Esophagus squamous epithelium (tissue), 5 donors: Measurements from ENCODE around the gene NANOGP8. TPM values are rescaled to one million over a fixed set of nuclear protein-coding genes. Genes with fewer than 3 reads are reported as not detected.
"Not testable (repeated sequence)": the region's sequence is repeated elsewhere in the genome, so short reads cannot be mapped to it uniquely, and the experiment has no call there.

Experiments used
- DNase-seq: peaks from one replicate; lab custom pipeline; 2025; lab: John Stamatoyannopoulos, UW
- H3K27ac ChIP-seq, 4 donors: fragments of 200-600 bp; sonication (generic); one replicate each; pipeline ENCODE4 v1.5.1; 2016 to 2019; ENCODE audit warnings: mild to moderate bottlenecking in 1 of 4
- H3K27me3 ChIP-seq, 4 donors: fragments of 200-600 bp; sonication (generic); 1 replicate in 3 of 4; 2 replicates in 1 of 4; pipeline versions ENCODE4 v1.5.1 to v1.6.0; 2017 to 2021; ENCODE audit warnings: antibody characterized with exemption in 1 of 4
- H3K36me3 ChIP-seq, 3 donors: fragments of 200-600 bp; sonication (generic); one replicate each; pipeline ENCODE4 v1.5.1; 2016 to 2019
- H3K4me1 ChIP-seq, 3 donors: fragments of 200-600 bp; sonication (generic); one replicate each; pipeline ENCODE4 v1.5.1; 2017 to 2019
- H3K4me3 ChIP-seq, 4 donors: fragments of 200-600 bp; sonication (generic); 1 replicate in 3 of 4; 2 replicates in 1 of 4; pipeline ENCODE4 v1.5.1; 2016 to 2019; ENCODE audit warnings: mild to moderate bottlenecking in 2 of 4, moderate library complexity in 1 of 4
- H3K9me3 ChIP-seq, 3 donors: fragments of 200-600 bp; sonication (generic); one replicate each; pipeline ENCODE4 v1.5.1; 2016 to 2019
- POLR2A ChIP-seq, 4 donors: fragments of 450-650 bp; IDR thresholded peaks; one replicate each; pipeline ENCODE4 v1.6.1; 2017; ENCODE audit warnings: antibody characterized with exemption in 4 of 4, mild to moderate bottlenecking in 4 of 4, moderate library complexity in 3 of 4
- WGBS, 2 donors: methylation state at CpG; one replicate each; pipeline ENCODE4 v1.1.5; 2018; 5-methylcytosine and 5-hydroxymethylcytosine counted together
- intact Hi-C: fragments of 100-400 bp; cut with DNase I; formaldehyde crosslinking; loops from one replicate; pipeline ENCODE4 v1.15.0; 2022
- total RNA-seq, 4 donors: library from RNA; depleted of rRNA; stranded (reverse); fragments of >200 nt; gene quantifications; one replicate each; pipeline ENCODE4 v1.1.0, GENCODE V29; 2016
- TF ChIP-seq, protein P1 (sequence below), 6 experiments: fragments of 450-650 bp in 4 of 6; fragments of 200-600 bp in 2 of 6; sonication (generic) in 2 of 6; IDR thresholded peaks; one replicate each; pipeline ENCODE4 v1.5.1; 2016 to 2019; ENCODE audit warnings: antibody characterized with exemption in 6 of 6, mild to moderate bottlenecking in 4 of 6, moderate library complexity in 4 of 6
- donor health status: DM: yes; HTN: yes; CAD: no.

Gene NANOGP8
- total RNA-seq, 4 donors from 2014 or later = 0.95 to 1.6 TPM; not detected in 2

DNA sequence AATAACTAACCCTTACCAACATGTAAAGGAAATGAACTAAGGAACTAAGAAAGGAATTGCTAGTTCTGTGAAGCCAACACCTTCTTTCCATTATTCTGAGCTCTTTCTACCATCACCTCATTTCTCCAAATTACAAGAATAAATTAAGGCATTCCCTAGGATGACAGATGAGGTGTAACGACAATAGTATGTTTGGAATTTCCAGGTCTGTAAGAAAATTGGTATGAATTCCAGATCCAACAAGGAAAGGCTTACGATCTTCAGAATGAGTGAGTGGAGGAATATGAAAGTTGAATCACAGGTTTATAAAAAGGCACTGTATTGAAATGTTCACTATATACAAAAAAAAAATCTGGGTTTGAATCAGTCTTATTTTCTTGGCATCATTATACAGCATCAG, 4.5 kb upstream of the NANOGP8 start:
- Histone ChIP-seq H3K9me3 (no peaks in the 10 kb centered on the region), H3K4me1 (no peaks in the 10 kb centered on the region), H3K27ac (no peak overlapping the region), H3K36me3 (no peaks in the 10 kb centered on the region), H3K27me3 (no peaks in the 10 kb centered on the region), H3K4me3 (no peak overlapping the region)
- DNase-seq = no peak
- TF ChIP-seq, protein P1, sequence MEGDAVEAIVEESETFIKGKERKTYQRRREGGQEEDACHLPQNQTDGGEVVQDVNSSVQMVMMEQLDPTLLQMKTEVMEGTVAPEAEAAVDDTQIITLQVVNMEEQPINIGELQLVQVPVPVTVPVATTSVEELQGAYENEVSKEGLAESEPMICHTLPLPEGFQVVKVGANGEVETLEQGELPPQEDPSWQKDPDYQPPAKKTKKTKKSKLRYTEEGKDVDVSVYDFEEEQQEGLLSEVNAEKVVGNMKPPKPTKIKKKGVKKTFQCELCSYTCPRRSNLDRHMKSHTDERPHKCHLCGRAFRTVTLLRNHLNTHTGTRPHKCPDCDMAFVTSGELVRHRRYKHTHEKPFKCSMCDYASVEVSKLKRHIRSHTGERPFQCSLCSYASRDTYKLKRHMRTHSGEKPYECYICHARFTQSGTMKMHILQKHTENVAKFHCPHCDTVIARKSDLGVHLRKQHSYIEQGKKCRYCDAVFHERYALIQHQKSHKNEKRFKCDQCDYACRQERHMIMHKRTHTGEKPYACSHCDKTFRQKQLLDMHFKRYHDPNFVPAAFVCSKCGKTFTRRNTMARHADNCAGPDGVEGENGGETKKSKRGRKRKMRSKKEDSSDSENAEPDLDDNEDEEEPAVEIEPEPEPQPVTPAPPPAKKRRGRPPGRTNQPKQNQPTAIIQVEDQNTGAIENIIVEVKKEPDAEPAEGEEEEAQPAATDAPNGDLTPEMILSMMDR (IDR thresholded peaks at IDR 0.05) = no peak
- TF ChIP-seq POLR2A (IDR thresholded peaks at IDR 0.05) = no peak
- WGBS, 2 donors = 60 to 82% methylated on average over 2 of the region's 2 CpGs
- intact Hi-C loops = no loop called here

DNA sequence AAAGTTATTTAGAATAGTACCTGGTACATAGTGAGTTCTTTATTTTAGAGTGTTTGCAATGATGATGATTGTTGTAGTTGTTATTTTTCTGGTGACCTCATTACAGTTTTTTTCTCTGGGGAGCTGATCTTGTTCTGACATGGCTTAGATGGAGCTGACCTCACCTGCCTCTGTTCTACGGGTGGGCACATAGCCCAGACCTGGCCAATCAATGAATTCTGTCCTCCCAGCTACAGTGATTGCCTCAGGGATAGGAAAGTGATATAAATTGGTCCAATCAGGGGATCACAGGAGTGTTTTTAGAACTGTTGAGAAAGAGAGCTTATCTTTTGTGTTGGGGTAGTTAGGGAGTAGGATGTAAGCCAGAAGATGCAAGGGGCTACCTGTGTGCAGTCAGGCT, 3.2 kb upstream of the NANOGP8 start:
- Histone ChIP-seq H3K27me3 (no peaks in the 10 kb centered on the region), H3K4me1 (no peaks in the 10 kb centered on the region), H3K9me3 (no peaks in the 10 kb centered on the region), H3K4me3 (no peak overlapping the region), H3K36me3 (no peaks in the 10 kb centered on the region), H3K27ac (no peak overlapping the region)
- TF ChIP-seq, protein P1 (IDR thresholded peaks at IDR 0.05) = no peak
- no peak for TF ChIP-seq POLR2A (IDR thresholded peaks at IDR 0.05)
- DNase-seq = no peak
- 53 to 67% methylated on average over 1 of the region's 1 CpG for WGBS, 2 donors
- intact Hi-C loops = no loop called here

DNA sequence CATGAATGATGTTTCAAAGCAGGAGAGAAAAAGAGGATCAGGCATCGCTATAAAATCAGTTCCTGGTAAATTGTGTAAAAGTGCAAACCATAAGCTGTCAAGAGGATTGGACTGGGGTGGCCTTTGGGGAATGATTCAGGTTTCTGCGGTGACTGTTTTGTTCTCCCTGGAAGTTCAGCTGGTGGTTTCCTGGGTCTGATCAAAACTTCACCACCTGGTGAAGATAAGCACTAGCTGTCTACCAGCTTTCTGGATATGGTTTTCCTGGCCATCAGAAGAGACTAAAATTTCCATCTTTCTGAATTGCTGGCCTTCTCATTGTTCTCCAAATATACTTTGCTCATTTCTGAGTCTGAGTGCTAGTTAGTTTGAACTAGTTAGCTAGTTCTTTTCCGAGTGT, 2.7 kb upstream of the NANOGP8 start:
- no peak for DNase-seq
- TF ChIP-seq, protein P1 (IDR thresholded peaks at IDR 0.05) = no peak
- no peak for TF ChIP-seq POLR2A (IDR thresholded peaks at IDR 0.05)
- no peaks in the 10 kb centered on the region for H3K27me3 ChIP-seq
- H3K36me3 ChIP-seq = no peaks in the 10 kb centered on the region
- H3K4me3 ChIP-seq = no peak overlapping the region
- H3K4me1 ChIP-seq = no peaks in the 10 kb centered on the region
- H3K9me3 ChIP-seq = no peaks in the 10 kb centered on the region
- H3K27ac ChIP-seq = no peak overlapping the region
- intact Hi-C loops = no loop called here
- WGBS, 2 donors = 85 to 98% methylated on average over 3 of the region's 3 CpGs

DNA sequence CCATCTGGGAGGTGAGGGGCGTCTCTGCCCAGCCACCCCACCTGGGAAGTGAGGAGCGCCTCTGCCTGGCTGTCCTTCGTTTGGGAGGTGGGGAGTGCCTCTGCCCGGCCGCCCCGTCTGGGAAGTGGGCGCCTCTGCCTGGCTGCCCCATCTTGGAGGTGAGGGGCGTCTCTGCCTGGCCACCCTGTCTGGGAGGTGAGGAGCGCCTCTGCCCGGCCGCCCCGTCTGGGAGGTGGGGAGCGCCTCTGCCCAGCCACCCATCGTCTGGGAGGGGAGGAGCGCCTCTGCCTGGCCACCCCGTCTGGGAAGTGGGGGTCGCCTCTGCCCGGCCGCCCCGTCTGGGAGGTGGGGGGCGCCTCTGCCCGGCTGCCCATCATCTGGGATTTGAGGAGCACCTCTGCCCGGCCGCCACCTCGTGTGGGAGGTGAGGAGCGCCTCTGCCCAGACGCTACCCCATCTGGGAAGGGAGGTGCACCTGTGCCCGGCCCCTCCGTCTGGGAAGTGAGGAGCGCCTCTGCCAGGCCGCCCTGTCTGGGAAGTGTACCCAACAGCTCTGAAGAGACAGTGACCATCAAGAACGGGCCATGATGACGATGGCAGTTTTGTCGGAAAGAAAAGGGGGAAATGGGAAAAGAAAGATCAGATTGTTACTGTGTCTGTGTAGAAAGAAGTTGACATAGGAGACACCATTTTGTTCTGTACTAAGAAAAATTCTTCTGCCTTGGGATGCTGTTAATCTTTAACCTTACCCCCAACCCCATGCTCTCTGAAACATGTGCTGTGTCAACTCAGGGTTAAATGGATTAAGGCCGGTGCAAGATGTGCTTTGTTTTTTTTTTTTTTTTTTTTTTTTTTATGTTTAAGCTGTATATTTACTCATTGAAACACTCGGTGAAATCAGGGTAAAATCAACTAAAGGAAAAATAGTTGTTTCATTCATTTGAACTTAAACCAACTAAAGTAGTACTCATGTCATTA, 2.4 kb downstream of the NANOGP8 start:
- WGBS, 2 donors = 81 to 88% methylated on average over 3 to 4 of the region's 36 CpGs
- H3K4me3 ChIP-seq, DNase-seq, H3K27me3 ChIP-seq, H3K27ac ChIP-seq, intact Hi-C loops, H3K36me3 ChIP-seq, H3K4me1 ChIP-seq, H3K9me3 ChIP-seq: not testable (repeated sequence)

DNA sequence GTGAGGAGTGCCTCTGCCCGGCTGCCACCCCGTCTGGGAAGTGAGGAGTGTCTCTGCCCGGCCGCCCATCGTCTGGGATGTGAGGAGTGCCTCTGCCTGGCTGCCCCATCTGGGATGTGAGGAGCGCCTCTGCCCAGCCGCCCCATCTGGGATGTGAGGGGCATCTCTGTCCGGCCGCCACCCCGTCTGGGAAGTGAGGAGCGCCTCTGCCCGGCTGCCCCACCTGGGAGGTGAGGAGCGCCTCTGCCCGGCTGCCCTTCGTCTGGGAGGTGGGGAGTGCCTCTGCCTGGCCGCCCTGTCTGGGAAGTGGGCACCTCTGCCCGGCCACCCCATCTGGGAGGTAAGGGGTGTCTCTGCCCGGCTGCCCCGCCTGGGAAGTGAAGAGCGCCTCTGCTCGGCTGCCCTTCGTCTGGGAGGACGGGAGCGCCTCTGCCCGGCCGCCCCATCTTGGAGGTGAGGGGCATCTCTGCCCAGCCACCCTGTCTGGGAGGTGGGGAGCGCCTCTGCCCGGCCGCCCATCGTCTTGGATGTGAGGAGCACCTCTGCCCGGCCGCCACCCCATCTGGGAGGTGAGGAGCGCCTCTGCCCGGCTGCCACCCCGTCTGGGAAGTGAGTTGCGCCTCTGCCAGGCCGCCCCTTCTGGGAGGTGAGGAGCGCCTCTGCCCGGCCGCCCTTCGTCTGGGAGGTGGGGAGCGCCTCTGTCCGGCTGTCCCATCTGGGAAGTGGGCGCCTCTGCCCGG, 3.3 kb downstream of the NANOGP8 start:
- H3K9me3 ChIP-seq, DNase-seq, H3K4me1 ChIP-seq, H3K4me3 ChIP-seq, H3K27ac ChIP-seq, H3K27me3 ChIP-seq, H3K36me3 ChIP-seq, intact Hi-C loops: not testable (repeated sequence)
- 100% methylated on average over 3 of the region's 45 CpGs; no CpG with 5 or more reads in 1 of the 2 donors for WGBS, 2 donors

DNA sequence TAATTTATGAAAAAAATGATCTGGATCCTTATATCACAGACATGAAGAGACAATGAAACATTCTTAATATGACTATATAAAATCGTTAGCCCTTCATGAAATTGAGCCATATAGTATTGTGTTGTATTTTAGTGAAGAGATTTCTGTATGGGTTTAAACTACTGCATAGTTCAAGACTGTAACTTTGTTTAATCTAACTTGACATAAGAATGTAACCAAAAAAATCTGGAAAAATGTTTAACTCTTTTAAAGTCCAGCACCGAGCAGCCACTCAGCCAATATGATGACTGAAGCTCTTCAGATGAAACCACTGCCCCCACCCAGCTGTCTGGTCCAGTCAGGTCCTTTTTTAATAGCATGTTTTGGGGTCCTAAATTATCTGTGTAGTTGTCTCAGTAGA, 4.9 kb downstream of the NANOGP8 start:
- H3K36me3 ChIP-seq = no peaks in the 10 kb centered on the region
- no peak overlapping the region for H3K4me3 ChIP-seq
- no peak overlapping the region for H3K27ac ChIP-seq
- no peaks in the 10 kb centered on the region for H3K27me3 ChIP-seq
- intact Hi-C loops = no loop called here
- H3K9me3 ChIP-seq = no peaks in the 10 kb centered on the region
- no peaks in the 10 kb centered on the region for H3K4me1 ChIP-seq
- TF ChIP-seq, protein P1 (IDR thresholded peaks at IDR 0.05) = no peak
- no peak for TF ChIP-seq POLR2A (IDR thresholded peaks at IDR 0.05)
- WGBS, 2 donors = 40 to 68% methylated on average over 2 of the region's 2 CpGs
- no peak for DNase-seq
